OCI-LY1 (cell line): ENCODE data around the gene HJURP.
A peak's percentile ranks its signal among the peaks of the same experiment; 100 is the strongest.

Source experiments
- EZH2 ChIP-seq: fragments of 200-600 bp; sonication (generic), shearing (Covaris generic); IDR thresholded peaks from 2 replicates; pipeline ENCODE4 v1.8.0; 2017; ENCODE audit warnings: borderline replicate concordance, mixed run types, mild to moderate bottlenecking, antibody characterized with exemption, low read length, moderate library complexity, mixed read lengths
- TF ChIP-seq, protein P1 (sequence below): fragments of 200-600 bp; sonication (generic), shearing (Covaris generic); IDR thresholded peaks from 2 replicates; pipeline ENCODE4 v1.5.1; 2017; ENCODE audit warnings: mild to moderate bottlenecking, antibody characterized with exemption, low read length, moderate library complexity, mixed read lengths

GRCh38 chr2:233832869-233833311 lies 21.4 kb downstream of the HJURP start:
- TF ChIP-seq, protein P1, sequence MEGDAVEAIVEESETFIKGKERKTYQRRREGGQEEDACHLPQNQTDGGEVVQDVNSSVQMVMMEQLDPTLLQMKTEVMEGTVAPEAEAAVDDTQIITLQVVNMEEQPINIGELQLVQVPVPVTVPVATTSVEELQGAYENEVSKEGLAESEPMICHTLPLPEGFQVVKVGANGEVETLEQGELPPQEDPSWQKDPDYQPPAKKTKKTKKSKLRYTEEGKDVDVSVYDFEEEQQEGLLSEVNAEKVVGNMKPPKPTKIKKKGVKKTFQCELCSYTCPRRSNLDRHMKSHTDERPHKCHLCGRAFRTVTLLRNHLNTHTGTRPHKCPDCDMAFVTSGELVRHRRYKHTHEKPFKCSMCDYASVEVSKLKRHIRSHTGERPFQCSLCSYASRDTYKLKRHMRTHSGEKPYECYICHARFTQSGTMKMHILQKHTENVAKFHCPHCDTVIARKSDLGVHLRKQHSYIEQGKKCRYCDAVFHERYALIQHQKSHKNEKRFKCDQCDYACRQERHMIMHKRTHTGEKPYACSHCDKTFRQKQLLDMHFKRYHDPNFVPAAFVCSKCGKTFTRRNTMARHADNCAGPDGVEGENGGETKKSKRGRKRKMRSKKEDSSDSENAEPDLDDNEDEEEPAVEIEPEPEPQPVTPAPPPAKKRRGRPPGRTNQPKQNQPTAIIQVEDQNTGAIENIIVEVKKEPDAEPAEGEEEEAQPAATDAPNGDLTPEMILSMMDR: peak; percentile 46
- no peak for TF ChIP-seq EZH2
